Measurements from ENCODE around the gene KRTAP10-11. TPM values are rescaled to one million over a fixed set of nuclear protein-coding genes. Genes with fewer than 3 reads are reported as not detected.
"Not testable (repeated sequence)": the region's sequence is repeated elsewhere in the genome, so short reads cannot be mapped to it uniquely, and the experiment has no call there.

Gene KRTAP10-11
- total RNA-seq, 1 donor from 2014 or later: not detected

DNA sequence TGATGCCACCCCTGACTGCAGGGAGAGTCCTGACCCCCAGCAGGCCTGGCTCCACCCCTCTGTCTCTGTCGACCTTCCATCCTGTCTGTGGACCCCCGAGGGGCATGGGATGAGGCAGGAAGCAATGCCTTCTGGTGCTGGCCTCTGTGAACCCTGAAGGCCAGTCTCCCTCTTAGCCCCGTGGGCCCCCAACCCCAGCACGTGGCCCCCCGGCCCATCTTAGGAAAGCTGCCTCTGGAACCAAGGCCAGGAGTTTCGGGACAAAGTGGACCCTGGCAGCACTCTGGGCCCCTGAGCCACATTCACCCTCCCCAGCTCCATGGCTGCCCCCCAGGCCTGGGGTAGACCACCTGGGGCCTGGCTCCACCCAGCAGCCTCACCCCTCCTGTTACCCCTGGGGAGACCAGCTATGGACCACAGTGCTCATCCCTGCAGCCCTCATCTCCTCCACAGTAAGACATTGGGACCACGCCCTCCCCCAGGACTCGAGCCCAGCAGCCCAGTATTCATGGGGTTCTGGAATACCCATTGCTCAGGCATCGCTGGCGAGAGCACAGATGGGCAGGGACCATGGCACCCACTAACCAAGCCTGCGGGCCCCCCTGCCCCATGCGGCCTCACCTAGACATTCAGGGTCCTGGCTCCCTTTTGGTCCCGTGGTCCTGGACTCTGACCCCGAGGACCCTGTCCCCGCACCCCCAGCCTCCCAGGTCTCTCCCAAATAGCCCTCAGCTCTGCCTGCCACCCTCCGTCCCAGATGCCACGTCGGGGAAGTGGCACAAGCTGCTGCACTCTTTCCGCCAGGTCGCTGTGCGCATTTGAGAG is 7.5 kb upstream of the KRTAP10-11 start:
- intact Hi-C loops (cut with micrococcal nuclease): not testable (repeated sequence)

DNA sequence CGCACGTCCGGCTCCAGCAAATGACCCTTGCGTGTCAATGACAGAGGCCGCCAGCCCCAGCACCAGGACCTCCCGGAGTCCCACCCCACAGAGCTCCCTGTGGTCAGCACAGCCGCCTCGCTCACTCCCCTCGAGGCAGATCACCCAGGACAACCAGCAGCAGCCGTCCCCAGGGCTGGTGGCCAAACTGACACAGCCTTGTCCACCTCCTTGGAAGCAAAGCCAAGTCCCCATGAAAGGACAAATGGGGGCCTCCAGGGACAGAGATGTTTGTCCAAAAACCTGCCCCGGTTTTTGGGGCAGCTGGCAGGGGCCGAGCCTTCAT is 6.9 kb upstream of the KRTAP10-11 start:
- intact Hi-C loops (cut with micrococcal nuclease): no loop called here

DNA sequence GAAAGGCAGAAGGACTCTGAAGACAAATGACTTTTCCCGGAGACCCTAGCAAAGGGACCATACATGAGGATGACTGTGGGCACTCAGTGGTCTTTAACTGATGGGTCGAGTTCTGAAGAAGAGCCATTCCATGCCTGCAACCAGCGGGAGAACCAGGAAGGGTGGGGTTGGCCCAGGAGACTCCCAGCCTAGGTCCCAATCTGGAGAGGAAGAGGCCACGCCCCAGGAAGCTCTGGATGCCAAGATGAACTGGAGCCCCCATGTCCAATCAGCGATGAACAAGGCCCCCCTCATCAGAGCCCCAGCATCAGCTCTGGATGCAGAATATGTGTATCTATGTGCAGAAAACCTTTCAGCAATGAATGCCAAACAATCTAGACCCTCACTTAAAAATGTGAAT is 5.5 kb upstream of the KRTAP10-11 start:
- intact Hi-C loops (cut with micrococcal nuclease): no loop called here

DNA sequence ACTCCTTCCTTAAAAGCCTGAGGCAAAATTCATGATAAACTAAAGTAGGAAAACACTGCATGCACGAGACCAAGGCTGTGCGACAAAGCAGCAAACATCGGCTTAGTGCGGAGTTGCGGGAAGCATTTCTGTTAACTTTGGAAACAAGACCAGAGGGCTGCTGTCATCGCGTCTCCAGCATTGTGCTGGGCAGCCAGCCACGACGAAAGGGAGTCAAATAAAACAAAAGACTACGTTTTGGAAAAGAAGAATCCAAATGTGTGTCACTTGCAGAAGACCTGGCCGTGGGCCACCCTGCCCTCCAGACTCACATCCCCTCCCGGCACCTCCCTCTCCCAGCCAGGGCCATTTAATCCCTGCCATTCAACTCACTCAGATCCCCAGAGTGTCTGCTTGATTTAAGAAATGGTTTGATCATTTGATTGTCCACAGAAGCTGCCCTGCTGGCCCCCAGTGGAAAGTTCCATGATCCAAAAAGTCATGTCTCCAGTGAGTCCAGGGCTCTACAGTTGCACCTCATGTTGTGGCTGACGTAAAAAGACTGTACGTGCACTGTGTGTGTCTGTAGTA is 2.4 kb upstream of the KRTAP10-11 start:
- intact Hi-C loops (cut with micrococcal nuclease): no loop called here

DNA sequence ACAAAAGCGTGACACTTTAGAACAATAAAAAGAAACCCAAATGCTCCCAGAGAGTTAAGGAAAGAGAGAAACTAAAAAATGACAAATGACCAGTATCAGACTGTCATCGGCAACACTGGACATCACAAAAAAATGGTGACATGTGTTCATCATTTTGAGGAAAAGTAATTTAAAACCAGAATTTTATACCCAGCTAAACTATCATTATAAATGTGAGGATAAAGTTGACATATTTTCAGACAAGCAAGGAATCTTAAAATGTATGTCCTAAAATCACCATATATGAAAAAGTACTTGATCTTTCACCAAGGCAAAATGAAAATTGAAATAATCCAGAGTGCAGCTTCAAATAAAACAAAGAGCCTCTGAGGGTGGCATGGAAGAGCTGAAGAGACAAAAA is 1.3 kb upstream of the KRTAP10-11 start:
- intact Hi-C loops (cut with micrococcal nuclease): no loop called here

DNA sequence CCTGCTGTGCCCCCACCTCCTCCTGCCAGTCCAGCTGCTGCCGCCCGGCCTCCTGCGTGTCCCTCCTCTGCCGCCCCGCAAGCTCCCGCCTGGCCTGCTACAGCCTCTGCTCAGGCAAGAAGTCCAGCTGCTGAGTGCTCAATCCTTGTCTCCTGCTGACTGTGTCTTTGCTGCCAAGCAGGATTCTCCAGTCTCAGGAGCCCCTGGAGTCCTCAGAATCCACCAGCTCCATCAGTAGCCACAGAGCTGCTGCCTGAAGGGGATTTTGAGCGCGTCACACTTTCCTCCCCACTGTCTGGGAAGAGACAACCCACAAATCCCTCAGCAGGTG is 973 bp downstream of the KRTAP10-11 start:
- intact Hi-C loops (cut with micrococcal nuclease): no loop called here

DNA sequence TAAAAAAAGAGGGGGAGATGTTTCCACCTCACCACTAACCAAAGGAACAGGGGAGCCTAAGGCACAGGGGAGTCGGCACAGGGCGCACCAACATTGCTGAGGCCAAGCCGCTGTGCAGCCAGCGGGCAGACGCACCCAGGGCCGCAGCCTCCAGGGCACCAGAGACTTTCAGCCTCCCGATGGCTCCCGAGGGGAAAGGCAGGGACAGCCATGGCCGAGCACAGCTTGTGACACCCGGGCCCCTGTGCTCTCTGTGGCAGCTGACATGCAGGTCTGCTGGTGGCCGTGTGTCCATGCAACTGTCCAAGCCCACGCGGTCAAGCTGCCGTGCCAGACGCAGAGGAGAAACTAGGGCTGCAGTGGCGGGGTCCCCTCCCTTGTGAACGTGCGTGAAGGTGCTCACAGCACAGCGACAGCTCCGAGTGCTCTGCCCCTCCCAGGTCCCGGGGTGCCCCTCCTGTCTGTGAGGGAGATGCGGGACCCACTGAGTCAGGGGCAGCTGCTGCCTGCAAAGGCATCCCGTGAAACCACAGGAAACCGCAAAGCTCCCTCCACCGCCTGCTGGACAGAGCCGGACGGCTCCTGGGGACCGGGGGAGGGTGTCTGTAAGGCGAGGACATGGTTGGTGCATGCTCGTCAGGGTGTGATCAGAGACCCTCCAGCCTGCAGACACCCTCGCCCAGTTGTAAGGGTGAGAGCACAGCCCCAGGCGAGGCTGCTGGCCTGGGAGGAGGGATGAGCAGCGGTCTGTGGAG is 2.5 kb downstream of the KRTAP10-11 start:
- intact Hi-C loops (cut with micrococcal nuclease): no loop called here

DNA sequence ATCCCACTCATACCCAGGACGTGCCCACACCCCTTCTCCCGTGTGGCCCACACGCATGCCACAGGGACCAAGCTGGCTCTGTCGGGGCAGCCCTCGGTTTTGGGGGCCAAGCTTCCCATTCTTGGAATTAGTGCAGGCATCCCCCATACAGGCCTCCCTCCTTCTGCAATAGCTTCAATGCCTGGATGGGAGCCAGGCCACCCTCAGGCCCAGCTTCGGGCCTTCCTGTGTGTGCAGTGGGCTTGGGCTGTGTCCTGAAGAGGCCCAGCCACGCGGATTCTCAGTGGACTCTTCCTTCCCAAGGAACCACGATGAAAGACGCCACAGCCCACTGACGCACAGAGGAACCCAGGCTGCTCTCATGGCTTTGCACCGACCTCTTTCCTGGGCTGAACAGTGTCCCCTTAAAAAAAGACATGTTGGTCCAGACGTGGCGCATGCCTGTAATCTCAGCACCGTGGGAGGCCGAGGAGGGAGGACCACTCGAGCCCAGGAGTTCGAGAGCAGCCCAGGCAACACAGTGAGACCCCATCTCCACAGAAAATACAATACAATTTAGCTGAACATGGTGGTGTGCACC is 3.4 kb downstream of the KRTAP10-11 start:
- intact Hi-C loops (cut with micrococcal nuclease): no loop called here

DNA sequence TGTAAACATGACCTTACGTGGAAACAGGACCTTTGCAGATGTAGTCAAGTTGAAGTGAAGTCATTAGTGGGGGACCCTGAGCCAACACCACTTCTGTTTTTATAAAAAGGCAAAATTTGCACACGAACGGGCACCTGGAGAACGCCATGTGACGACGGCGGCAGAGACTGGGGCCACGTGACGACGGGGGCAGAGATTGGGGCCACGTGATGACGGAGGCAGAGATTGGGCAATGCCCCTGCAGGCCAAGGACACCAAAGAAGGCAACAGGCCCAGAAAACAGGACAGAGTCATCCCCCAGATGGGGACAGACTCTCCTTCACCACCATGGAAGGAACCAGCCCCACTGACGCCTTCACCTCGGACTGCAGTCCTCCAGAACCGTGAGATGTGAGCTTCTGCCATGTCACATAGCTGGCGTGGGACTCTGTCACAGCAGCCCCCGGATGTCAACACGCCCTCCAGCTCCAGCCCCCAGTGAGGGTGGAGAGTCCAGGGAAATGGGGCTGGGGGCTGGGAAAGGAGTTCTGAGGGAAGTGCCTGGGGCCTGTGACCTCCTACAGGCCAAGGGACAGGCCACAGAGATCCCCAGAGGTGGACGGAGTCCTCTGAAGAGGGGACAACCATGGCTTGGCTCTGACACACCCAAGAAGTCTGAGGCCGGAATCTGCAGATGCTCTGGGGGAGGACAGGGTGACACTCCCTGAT is 4.2 kb downstream of the KRTAP10-11 start:
- intact Hi-C loops (cut with micrococcal nuclease): no loop called here

DNA sequence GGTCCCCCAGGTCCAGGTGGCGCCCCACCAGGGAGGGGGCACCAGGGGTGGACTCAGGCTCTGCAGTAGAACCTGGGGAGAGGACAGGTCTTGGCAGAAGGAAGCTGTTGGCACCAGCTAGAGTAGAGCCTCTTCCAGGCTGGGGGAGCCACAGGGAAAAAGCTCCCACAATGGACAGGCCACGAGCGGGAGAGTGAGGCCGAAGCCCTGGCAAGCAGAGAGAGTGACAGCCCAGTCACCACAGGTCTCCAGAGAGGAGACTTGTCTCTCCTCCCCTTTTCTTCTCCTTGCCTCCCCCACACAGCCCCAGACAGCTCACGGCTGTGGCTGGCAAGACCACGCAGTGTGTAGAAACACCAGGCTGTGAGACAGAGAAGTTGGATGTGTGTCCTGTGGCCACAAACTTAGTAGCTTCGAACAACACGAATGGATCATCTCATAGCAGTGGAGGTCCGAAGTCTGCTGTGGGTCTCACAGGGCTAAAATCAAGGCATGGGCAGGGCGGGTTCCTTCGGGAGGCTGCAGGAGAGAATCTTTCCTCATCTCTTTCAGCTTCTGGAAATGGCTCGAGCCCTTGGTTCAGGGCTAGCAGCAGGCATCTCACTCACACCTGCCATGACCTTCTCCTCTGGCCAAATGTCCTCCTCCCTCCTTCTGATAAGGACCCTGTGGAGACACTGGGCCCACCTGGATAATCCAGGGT is 4.9 kb downstream of the KRTAP10-11 start:
- intact Hi-C loops (cut with micrococcal nuclease): no loop called here

DNA sequence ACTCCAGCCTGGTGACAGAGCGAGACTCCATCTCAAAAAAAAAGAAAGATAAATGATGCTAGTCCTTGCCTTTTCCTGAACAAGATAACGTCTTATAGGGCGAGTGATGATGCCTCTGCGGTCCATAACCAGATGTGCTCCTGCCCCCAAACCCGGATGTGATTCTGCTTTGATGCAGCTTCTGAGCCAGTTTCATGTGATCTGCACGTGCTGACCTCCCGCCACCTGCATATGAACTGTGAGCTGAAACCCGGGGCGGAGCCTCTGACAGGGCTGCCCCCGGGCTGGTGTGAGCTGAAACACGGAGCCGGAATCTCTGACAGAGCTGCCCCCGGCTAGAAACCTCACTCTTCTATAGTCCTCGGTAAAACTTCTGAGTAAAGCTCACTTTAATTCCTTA is 6.9 kb downstream of the KRTAP10-11 start:
- intact Hi-C loops (cut with micrococcal nuclease): no loop called here

DNA sequence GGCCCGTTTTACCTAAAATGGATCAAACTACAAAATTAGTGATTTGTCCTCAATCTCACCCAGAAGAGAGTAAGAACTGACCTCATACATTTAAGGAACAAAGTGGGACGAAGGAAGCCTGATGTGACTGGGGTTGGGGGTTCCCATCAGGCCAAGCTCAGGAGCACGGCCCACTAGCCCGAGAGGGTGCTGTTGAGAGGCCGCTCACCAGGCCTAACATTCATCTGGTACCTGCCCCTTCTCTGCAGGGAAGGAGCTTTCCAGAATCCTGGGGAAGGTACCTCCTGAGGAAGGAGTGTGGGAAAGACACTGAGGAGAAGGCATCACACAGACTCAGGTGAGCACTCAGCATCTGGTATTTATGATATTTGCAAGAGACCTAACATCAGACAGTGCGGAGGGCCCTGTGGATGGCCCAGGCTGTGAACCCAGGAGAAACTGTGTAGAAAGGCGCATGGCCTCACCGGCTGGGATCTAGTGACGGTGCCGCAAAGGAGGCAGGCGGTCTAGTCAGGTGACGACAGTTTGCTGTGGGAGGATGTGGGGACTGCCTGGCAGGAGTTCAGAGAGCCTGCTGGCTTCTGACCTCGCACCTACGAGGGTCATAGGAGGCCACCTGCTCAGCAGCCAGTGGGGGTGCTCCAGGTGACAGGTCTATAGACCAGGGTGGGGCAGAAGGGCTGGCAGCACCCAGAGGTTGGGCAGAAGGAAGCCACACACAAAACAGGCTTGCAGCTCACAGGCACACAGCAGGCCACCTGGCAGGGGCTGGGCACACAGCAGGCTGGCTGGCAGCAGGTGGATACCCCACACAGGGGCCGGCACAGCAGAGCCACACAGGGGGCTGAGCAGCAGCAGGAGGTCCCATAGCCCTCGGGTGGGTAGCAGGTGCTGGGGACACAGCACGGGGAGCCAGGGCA is 7.7 kb downstream of the KRTAP10-11 start:
- intact Hi-C loops (cut with micrococcal nuclease): no loop called here

DNA sequence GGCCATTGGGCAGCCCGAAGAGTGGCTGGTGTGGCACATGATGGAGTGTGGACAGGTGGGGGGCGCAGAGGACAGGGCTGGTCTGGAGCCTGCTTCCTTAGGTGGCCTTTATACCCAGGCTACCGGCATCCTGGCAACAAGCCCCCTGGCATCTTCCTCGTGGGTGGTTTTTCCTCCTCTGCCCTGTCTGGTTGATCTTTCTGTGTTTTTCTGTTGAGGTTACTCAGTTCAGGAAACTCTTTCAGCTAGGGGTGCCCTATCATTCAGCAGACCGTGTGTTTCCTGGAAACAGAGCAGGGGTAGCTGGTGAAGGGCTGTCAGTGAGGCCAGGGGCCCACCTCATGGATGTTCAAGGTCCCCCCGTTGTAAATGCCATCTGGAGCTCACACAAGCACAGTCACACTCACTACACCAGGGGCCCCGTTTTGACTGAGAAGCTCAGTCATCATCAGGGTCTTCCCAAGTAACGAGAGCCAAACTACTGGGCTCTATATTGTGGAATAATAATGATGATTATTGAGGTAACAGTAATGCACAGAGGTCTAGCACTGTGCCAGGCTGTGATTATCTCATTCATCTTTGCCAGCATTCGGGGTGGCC is 8.5 kb downstream of the KRTAP10-11 start, which contains the start of gene KRTAP12-4:
Gene KRTAP12-4 (minus strand): TSS at position 84 of the 600 bp plus-strand sequence. CDS start 45 bp downstream, at position 39.
- intact Hi-C loops (cut with micrococcal nuclease): no loop called here

DNA sequence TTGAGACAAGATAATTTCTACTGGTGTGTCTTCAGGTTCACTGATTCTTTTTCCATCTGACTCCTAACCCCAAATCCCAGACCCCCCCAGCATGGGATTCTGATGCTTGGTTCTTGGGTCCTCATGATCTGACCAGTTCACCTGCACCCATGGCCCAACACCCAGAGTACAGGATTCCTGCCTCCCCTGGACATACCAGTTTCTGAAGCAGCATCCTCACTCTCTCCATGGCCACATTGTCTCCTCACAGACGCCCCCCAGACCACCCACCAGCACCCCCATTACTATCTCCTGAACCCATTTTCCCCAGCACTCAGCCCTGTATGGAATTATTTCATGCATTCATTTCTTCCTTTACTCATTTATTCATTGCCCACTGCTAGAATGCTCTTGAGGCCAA is 10.7 kb downstream of the KRTAP10-11 start:
- intact Hi-C loops (cut with micrococcal nuclease): loop anchor here (2.0 kb wide), 1 partner anchor 38 kb away; no protein-coding TSS in a partner anchor

DNA sequence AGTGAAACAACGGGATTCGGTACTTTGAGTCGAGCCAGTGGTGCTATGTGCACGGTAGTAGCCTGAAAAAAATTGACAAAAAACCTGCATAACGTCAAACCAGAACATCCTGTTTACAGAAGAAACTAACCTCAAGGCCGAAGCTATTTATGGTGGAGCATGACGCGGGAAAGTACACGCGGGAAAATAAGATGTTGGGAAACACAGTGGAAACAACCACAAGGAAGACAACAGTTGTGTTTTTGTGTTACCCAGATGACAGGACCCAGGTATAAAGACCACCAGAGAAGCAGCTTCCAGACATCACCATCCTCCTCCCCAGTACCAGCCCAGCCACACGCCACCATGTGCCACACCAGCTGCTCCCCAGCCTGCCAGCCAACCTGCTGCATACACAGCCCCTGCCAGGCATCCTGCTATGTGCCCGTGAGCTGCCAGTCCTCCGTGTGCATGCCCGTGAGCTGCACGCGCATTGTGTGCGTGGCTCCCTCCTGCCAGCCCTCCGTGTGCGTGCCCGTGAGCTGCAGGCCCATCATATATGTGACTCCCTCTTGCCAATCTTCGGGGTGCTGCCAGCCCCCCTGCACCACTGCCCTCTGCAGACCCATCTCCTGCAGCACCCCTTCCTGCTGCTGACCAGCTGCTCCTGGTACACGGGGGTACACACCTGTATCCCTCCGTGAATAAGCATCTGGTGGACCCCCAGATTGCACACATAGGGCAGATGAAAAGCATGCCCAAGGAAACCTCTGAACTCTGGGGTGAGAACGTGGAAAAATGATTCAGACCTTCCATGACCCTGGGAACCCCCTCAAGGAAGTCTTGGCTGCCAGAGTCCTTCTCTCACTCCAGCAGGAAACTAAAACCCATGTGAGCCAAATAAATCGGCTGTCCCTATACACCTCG is 11.7 kb downstream of the KRTAP10-11 start, which contains the start of gene KRTAP12-3:
Gene KRTAP12-3 (plus strand): TSS at position 298 of the 906 bp plus-strand sequence. CDS start 48 bp downstream, at position 346.
- intact Hi-C loops (cut with micrococcal nuclease): loop anchor here (2.0 kb wide), 1 partner anchor 39 kb away; no protein-coding TSS in a partner anchor

DNA sequence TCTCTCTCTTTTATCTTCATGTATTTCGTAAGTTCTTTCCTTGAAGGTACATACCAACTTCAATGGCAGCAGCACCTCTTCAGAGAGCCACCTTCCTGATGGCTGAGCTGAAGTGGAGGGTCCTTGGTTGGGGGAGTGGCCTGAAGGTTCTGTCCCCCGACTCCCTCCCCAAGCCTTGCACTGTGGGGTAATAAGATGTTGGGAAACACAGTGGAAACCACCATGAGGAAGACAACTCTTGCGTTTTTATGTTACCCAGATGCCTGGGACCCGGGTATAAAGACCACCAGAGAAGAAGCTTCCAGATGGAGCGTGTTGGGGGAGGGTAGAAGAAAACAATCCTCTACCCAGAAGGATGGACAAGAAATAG is 12.3 kb downstream of the KRTAP10-11 start:
- intact Hi-C loops (cut with micrococcal nuclease): no loop called here

DNA sequence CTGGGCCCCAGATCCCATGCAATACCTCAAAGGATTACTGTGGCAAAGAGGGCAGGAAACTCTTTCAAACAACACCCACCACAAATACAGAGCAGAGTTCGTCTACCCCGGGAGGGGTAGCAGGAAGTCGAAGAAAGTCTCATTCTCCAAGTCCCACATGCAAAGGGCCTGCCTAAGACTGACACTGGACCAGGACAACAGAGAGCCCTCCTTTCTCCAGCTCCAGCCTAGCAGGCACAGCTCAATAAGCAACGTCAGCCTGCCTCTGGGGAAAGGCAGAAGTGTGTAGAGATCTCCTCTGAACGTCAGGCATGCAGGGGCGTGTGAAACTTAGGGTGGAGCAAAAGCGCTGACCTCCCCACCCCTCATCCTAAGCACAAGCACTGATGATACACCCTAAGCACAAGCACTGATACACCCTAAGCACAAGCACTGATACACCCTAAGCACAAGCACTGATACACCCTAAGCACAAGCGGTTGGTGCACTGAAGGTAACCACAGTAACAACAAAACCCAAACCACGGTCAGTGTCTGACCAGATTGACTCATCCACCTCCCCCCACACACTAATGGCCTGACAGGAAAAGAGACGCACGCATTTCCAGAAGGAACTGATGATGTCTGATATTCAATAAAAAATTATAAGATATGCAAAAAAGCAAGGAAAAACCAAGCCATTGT is 12.8 kb downstream of the KRTAP10-11 start:
- intact Hi-C loops (cut with micrococcal nuclease): no loop called here
